ENCODE data around the gene NAALADL2. TPM values are rescaled to one million over a fixed set of nuclear protein-coding genes. Genes with fewer than 3 reads are reported as not detected.

NAALADL2 gene
- total RNA-seq, 1 experiment from 2014 or later, result 0.36 TPM

DNA sequence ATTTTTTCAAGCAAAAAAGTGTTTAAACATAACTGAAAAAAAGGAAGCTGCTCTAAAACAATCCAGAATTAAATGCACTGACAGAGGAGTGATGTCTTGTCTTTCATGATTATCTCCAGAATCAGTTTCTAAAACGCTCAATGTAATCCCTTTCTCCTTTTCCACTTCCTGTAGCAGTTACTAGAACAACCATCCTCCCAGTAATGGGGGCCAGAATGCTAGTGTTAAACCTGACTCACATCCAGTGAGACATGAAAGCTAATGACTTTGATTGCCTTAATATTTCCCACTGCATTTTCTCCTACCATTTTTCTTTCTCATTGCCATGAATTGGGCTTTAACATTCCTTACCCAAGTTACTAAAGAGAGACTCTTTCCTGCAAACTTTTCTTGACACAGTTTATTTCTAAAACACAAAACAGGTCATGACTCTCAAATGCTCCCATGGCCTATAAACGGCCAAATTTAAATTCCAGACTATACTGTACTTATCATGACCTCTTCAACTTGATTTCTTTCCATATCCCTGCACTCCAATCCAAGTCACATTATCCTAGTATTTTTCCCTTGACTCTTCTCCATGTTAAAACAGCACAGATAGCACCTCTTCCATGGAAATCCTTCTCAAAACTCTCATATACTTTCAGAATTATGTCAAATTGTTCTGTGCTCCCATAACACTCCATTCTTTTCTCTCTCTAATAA lies 341.4 kb downstream of the NAALADL2 start:
- DNase-seq (ENCODE audit: low read depth), result no peak

DNA sequence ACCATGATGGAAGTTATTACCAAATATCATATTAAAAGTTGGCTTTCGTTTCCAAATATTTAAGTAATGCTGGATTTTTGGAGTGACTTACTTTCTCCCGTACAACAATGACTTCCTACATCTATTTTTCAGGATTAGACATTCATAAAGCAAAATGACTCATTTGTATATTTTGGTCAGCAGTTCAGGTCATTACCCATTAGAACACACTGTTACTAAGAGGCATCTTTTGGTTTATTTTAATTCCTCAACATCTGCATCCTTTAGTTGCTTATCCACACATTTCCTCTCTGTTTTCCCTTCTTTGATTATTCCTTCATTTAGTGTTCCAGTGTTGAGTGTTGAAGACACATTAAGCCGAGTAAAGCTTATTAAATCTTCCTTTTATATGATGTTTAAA lies 348.2 kb downstream of the NAALADL2 start:
- no peak for DNase-seq (ENCODE audit: low read depth)

DNA sequence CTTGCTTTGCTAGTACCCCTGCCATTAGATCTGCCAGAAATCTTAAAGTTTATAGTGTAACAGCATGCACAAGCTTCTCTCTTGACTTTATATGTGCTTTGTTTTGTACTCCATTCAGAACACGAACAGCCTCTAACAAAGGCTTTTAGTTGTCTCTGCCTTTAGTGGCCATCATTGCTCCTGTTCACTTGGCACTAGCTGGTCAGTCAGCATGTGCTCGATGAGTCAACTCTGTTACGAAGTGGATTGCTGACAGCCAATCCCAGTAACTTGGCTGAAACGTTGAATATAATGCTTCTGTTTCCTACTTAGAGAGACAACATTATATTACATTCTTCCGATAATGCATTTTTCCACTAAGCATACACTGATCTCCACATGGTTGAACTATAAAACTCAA lies 349.2 kb downstream of the NAALADL2 start:
- DNase-seq (ENCODE audit: low read depth), result peak; percentile 3

DNA sequence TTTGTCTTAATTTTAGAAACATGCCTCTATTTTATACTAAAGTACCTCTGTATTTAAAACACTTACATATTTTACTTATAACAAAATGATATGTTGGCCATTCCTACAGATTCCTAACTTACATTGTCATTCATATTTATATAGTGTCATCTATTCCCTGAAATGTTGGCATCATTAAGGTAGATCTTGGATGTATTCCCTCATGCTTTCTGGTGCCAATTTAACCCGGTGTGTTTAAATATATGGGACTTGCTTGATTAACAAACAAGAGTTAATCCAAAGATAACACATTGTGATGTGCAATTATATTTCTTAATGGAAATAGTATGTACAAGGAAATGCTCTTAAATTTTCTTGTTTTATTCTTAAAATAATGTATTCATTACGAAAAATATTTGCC lies 352.3 kb downstream of the NAALADL2 start:
- no peak for DNase-seq (ENCODE audit: low read depth)

DNA sequence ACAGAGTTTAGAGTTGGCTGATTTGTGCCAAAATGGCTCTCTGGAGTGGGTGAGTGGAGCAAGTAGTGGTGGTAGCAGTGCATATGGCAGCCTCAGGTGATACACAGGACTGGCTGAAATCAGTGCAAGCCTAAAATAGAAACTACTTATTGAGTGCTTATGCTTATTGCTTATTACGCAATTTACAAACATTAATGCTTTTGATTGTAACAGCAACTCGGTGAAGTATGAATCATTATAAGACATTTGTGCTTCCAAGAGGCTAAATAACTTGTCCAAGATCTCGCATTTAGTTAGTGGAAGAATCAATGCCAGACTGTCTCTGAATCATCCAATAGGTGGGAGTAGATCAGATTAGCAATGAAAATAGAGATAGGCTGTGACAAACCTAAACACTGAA lies 353.8 kb downstream of the NAALADL2 start:
- DNase-seq (ENCODE audit: low read depth), result no peak

DNA sequence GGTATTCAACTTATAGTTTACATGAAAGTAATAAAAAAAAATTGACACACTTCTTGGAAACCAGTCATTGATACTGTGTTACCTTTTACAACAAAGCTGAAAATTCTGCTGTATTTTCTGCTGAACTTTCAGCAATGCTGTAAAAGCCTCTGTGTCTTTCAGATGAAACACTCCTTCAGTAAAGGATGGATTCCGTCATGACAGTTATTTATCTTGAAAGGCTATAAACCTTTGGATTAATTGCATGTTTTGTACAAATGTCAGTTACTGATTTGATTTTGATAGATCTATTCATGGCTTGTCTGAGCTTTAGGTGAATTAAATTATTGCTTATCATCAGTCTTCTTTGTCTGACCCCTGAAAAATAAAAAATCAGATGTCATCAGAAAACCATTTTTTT lies 355.1 kb downstream of the NAALADL2 start:
- DNase-seq (ENCODE audit: low read depth), result no peak

DNA sequence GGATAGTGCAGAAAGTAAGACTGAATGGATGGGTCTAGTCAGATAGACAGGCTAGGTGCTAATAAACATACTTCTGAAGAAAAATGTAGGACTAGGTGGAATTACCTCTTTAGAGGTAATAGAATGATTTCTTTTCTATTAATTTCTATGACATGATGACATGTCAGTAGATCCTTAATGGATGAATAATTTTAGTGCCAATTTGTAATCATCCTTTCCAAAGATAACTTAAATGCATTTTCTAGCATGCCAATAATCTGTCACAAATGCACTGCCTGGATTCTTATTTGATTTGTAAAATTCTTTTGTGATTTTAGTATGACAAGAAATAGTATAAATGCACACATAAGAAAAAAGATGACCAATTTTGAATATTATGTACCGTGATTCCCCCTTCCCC lies 356.7 kb downstream of the NAALADL2 start:
- no peak for DNase-seq (ENCODE audit: low read depth)

DNA sequence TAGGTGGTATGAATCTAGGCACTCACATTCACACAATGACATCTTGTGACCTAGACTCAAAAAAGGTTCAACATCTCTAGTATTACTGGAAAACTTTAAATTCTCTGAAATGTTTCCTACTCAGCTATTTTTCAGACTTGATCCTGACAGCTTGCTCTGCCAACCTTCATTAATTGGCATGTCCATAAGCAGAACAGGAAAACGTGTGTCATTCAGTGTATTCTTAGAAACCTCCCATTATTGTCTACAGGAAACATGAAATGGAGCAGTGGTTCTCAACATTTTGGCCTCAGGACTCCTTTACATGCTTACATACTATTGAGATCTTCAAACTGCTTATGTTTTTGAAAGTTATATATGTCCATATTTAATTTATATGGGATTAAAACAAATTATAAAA lies 363.2 kb downstream of the NAALADL2 start:
- DNase-seq (ENCODE audit: low read depth), result no peak

DNA sequence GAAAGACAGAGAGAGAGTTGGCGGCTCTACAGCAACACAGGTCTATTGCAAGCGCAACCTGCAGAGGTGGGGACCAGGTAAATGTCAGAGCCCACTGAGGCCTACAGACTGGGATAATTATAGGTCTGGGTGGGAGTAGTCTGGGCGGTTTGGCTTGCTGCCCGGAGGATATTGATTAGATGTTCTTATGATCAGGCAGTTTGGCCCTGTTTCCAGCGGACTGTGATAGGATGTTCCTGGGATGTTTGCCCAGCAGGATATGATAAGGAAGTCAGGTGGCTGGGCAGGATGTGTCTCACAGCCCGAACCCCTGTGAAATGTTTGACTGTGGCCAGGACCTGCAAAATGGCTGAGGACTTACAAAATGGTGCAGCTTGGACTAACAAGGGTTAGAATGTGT lies 364.9 kb downstream of the NAALADL2 start:
- DNase-seq (ENCODE audit: low read depth), result no peak

DNA sequence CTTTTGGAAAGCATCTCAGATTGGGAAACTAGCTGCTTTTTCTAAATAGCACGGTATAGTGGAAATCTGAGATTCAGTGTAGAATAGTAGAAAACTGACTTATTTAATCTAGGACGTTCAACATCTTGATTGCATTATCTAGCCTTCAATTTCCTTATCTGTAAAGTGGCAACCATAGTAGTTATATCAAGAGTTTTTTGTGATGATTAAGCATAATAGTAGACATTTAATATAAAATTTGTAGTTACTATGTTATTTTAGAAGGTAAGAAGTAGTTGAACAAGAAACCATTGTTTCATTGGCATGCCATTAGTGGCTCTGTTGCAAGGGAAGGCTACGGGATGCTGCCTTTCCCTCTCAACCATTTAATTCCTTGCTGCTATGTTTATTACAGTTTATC lies 367.3 kb downstream of the NAALADL2 start:
- no peak for DNase-seq (ENCODE audit: low read depth)

DNA sequence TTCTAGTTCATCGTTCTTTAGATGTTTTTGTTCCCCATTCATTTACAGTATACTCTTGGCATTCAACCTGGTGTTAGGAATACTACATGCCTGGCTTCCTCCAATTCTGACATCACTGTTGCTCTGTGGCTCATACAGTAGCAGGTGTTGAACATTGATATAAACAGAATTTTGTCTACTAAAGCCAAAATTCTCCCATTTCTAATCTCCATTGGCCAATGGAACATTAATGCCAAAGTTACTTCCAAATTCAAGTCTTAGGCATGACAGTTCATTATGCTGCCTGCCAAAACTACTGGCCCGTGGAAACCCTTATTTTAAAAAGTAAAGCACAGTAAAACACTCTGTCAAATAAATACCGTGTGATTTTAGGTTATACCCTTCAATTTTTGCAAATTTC lies 368.0 kb downstream of the NAALADL2 start:
- DNase-seq (ENCODE audit: low read depth), result no peak

DNA sequence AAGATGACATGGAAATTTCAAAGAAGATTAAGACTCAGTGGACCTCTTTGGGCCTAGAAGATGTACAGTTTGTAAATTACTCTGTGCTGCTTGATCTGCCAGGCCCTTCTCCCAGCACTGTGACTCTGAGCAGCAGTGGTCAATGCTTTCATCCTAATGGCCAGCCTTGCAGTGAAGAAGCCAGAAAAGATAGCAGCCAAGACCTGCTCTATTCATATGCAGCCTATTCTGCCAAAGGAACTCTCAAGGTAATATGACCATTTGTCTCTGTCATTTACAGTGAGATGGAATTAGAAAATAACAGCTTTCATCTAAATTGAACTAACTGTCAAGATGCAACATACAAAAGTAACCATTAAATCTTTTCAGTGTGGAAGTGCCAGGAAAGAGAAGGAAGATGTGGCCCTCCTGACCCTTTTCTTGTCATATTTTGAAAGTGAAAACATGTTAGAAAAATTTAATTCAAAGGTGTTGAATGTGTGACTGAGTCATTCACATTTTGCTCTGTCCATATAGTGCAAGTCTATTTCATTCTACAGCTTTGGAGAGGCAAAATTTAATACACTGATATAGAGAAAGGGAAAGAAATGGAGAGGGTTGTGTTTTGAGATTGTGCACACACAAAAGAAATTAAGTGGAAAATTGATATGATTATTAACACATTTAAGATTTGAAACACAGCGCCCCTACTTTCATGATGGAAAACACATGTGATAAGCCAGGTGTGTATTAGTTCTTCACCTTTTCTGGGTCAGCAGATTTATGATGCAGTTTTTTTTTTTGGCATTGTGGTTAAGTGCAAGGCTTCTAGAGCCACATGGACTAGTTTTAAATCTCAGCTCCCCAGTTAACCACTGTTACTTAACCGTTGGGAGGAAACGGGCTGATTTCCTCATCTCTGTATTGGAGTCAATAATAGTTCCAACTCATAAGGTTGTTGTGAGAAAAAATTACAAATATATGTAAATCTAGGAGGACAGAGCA lies 375.1 kb downstream of the NAALADL2 start:
- DNase-seq (ENCODE audit: low read depth), result no peak

DNA sequence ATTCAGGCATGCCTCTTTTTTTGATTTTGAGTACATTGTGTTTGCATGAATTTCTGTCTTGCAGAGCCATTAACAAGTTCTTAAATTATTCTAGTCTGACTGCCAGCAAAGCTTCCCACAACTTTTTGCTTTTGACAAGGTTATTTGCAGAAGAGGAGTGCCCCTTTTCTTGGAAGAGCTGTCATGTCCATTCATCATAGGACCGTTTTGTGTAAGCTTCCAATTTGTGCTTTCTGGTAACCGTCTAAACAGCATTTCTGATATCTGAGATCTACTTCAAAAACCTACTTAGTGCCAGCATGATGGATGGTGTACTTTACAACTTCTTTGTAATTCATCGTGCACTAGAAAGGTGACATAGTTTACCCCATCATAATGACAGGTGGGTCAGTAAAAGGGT lies 379.7 kb downstream of the NAALADL2 start:
- no peak for DNase-seq (ENCODE audit: low read depth)

DNA sequence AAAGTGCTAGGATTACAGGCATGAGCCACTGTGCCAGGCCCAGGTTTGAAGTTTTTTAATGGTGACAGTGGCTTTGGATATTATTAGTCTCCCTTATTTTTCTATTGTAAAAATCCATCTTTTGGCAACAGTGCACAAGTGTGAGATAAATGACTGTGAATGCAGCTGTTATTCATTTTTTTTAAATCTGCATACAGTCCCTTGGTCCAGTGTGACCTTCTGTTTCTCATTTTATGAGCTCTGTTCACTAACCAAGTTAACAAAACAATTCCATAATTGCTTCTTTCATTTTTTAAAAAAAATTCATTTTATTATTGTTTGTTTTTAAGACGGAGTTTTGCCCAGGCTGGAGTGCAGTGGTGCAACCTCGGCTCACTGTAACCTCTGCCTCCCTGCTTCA lies 381.8 kb downstream of the NAALADL2 start:
- no peak for DNase-seq (ENCODE audit: low read depth)

DNA sequence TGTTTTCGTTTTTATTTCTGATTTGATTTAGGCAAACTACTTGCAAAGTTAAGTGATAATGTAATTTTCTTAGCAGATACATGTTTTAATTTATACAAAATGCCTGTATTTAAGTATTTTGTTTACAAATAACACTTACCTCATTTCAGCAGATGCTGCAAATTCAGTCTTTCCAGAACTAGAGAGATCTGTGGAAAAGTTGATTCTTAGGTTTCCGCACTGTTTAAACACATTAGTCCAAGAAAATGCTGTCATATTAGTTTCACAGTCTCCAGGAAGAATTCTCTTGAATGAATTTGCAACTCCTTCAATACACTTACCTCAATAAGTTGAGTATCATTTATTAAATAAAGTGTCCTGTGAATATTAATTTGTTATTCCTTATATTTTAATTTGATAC lies 383.1 kb downstream of the NAALADL2 start:
- no peak for DNase-seq (ENCODE audit: low read depth)

DNA sequence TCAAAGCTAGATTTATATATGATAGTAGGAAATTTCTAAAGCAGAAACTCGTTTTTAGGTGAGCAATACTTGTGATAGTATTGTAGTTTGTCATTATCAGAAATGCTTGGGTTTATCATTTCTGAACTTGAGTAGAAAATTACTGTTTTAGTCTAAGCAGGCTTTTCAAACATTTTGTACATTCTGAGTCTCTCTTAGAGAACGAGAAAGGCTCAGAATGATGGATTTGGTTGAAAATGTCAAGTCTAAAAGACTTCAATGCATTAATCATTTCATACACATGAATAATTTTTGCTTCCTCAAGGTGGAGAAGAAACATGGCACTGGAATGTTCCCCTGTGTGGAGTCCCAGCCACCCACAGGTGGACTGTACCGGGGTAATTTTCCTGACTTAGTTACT lies 387.1 kb downstream of the NAALADL2 start:
- no peak for DNase-seq (ENCODE audit: low read depth)

DNA sequence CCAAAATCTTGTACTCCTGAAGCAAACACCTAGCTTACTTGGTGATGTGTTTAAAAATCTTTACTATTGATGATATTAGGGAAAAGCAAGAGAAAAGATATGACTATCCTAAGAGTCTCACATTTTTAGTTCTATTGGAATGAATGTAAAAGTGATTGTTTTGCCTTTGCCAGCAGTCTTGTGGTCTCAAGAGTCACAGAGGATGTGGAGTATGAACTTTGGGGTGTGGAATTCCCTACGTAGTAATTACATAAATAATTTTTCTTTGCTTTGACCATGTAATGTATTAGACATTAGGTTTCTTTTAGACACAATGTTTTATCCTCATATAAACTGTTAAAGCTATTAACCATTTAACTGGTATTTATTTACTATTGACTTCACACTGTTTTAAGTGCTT lies 387.6 kb downstream of the NAALADL2 start:
- DNase-seq (ENCODE audit: low read depth), result no peak

DNA sequence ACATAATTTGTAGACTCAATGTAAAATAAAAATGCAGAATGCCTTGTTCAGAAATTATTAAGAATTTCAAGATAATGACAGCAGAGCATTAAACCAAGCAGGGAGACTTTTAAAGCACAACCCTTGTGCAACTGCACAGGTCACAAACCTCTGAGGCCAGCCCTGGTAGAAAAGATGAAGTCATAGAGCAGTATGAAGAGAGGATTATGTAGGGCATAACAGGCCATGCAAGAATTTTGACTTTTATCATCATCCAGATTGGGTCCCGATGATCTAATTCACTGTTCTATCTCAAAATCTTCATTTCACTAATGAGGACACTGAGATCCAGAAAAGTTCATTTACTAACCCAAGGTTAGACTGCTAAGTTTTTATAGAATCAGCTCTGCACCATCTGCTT lies 388.5 kb downstream of the NAALADL2 start:
- no peak for DNase-seq (ENCODE audit: low read depth)

DNA sequence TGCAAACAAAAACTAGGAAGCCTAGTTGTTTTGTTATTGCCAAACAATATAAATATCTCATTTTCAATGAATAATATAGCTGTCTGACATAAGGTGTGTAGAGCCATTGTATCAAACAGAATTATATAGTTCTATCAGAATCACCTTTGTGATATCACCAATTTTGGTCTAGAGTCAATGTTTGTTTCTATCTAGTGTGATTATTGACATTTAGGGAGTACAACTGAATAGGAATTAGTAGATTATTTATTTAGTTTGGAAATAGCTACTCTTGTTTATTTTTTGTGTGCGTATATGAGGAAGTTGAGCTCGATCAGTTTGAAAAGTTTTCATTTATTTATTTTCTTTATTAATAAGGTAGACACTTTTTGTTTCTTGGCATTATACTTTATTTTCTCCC lies 389.7 kb downstream of the NAALADL2 start:
- DNase-seq (ENCODE audit: low read depth), result no peak

DNA sequence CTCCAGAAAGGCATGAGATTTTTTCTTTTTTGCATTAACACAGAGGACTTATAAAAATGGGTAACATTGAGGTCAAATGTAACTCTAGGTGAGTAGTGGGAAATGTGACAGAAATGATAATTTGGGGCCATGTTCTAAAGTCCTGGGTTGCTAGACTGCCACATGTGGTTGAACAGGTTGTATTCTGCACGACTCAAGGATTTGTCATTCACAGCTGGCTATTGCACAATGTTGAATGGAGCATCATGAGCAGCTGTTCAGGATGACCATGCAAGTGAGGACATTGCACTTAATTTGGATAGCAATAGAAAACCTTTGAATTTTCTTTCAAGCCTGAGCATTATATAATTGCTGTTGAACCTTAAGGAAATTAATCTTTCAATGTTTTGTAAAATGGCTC lies 396.6 kb downstream of the NAALADL2 start:
- DNase-seq (ENCODE audit: low read depth), result peak; percentile 6

DNA sequence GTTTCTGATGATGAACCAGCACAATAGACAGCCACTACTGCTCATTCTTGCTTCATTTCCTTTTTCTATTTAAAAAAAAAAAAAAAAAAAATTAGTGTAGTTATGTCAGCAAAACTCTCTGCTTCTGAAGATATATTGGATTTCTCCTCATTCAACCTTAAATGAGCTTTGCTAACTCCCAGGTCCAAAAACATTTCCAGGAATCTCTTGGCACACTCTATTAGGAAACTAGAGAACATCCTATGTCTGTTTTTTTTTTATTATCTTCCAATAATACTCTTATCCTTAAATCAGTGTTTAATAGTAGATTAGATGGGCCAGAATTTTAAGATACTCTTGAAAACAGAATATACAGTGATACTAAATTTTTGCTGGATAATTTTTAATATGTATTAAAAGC lies 398.0 kb downstream of the NAALADL2 start:
- DNase-seq (ENCODE audit: low read depth), result no peak

DNA sequence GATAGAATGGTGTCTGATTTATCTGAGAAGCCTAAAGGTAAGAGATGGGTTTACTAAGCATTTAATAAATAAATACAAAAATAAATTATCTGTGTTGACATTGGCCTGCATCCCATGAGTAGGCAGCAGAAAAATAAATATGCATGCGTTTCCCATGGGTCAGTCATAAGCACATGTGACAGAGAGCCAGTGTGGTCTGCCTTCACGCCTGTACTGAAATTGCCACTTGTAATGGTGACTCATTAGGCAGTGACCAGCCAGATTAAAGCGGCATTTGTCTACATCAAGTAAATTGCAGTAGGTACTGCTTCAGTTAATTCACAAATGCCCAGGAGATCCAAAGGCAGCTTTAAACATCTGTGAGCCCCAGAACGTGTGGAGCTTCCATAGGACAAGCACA lies 399.6 kb downstream of the NAALADL2 start:
- peak; percentile 27 for DNase-seq (ENCODE audit: low read depth)

DNA sequence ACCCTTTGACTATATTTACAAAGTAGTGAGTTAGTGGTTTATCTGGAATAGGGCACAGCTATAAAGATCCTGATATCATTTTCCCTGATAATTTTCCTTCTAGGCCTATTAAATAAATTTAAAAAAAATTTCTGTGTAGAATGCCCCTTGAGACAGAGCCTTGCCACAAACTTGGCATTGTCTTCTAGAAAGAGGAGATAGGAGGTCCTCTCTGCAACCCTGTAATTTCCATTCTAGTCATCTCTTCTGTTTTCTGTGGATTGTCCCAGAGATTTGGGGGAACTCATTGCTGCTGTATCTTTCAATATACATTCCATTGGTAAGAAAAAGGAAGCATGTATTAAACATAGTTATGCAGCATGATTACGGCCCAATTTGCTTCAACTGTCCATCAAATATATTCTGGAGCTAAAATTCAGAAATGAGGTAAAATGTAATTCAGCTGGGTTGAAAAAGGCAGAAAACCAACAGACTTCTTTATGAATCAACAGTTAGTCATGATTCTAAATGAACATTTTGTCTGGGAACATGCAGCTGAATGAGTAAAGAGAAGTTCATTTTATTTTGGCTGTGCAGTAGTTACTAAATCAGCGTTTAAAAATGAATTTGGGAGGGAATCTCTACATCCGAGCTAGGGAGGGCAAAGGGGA lies 401.1 kb downstream of the NAALADL2 start:
- DNase-seq (ENCODE audit: low read depth), result peak; percentile 11

Data from RPMI7951 (cell line).